NCI-H2196 (cell line): ENCODE results near the gene SCPEP1.
"Not testable (repeated sequence)": the region's sequence is repeated elsewhere in the genome, so short reads cannot be mapped to it uniquely, and the experiment has no call there.

Source experiments
- DNase-seq: peaks from one replicate; lab custom pipeline; 2025; ENCODE audit not compliant: unreplicated experiment; lab: John Stamatoyannopoulos, UW

The SCPEP1 gene

DNA sequence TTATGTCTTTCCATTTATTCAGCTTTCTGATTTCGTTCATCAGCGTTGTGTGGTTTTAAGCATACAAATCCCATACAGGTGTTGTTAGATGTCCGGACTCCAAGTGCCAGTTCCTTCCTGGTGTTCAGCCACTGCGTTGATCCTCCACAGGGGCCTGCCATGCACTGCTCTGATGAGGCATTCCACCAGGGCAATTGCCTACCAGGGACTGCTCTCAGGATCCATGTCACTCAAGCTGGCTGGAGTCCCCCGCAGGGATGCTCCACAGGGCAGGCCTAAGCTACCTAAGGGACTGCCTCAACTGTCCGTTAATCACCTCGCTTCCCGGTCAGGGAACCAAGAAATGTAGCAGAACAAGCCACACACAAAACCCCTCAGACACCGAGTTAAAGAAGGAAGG is 12.7 kb upstream of the SCPEP1 start:
- not testable (repeated sequence) for DNase-seq

DNA sequence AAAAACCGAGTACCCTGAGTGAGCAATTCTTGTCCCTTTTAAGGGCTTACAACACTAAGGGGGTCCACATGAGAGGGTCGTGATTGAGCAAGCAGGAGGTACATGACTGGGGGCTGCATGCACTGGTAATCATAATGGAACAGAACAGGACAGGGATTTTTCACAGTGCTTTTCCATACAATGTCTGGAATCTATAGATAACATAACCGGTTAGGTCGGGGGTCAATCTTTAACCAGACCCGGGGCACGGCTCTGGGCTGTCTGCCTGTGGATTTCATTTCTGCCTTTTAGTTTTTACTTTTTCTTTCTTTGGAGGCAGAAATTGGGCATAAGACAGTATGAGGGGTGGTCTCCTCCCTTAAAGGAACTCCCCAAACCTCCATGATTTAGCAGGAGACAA is 12.2 kb upstream of the SCPEP1 start:
- DNase-seq, result not testable (repeated sequence)

DNA sequence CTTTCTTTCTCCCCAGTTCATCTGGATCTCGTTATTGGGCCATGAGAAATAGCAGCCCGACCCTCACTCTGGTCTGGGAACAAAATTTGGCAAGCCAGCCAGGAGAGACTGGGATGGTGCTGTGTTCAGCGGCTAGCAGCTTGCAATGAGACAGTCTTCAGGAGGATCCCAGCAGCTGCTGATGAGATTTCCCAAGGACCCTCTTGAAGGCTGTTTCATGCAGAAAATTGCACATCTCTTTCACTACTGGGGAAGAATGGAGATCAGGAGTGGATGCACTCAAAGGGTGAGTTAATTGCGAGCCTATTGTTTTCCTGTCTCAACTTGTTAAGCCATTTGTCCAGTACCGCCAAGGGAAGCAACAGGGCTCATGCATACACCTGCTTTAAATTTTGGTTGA is 11.6 kb upstream of the SCPEP1 start:
- DNase-seq, result no peak

DNA sequence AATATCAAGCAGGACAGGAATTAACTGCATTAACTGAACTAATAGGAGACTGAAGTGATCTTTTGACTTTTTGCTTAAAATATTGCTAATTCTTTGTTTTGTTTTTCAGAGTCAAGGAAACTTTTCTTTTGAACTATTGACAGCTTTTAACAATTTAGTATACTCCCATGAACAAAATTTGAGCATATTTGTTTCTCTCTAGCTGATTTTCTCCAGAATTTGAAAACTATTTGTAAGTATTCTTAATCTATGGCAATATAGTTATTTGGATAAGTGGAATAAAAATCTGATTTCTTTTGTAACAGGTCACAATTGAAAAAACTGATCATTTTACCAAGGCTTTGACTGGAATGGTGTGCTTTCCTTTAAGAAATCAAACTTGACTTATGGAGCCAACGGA is 7.0 kb upstream of the SCPEP1 start:
- no peak for DNase-seq

DNA sequence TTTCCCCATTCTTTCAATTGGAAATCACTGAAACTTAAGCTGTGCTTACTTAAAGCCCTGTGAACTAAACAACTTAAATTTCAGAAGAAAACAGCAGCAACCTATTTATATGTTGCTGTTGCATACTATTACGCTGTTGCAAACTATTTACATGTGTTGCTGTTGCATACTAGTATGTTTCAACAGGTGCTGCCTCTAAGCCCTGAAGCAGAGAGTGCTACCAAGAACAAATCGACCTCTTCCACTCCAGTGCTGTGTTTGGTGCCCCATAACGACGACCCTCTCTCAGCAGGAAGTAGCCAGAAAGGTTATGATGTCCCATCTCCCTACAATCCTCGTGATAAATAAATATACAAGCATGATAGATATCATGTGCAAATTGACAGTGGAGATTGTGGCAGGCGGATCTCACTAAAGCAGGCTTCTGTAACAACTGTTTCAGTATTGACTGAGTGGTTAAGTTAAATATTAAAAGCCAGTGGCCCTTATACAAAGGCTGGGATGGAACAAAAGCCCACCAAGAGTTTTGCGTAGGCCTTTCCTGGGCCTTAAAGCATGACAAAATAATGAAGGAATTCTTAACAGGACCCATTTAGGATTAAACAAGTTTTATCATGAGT is 5.7 kb upstream of the SCPEP1 start:
- no peak for DNase-seq

DNA sequence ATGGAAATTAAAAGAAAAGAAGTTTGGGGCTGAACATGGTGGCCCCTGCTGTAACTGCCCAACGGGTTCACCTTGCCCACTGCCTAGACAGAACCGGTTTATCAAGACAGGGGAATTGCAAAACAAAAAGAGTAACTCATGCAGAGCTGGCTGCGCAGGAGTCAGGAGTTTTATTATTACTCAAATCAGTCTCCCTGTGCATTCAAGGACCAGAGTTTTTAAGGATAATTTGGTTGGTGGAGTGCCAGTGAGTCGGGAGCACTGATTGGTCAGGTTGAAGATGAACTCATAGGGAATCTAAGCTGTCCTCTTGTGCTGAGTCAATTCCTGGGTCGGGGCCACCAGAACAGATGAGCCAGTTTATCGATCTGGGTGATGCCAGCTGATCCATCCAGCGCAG is 4.4 kb upstream of the SCPEP1 start:
- no peak for DNase-seq

DNA sequence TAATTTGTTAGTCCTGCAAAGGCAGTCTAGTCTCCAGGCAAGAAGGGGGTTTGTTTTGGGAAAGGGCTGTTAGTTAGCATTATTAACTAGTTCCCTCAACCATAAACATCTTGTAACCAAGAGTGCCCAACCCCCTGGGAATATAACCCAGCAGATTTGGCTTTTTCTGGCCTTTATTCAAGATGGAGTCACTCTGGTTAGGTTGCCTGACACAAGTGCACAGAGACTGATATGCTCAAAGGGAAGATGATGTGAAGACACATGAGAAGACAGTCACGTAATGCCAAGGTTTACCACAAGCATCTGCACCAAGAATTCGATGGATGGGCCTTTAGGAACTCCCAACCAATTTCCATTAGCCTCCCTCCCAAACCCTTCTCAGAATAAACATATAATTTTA is 3.9 kb upstream of the SCPEP1 start:
- DNase-seq, result no peak

DNA sequence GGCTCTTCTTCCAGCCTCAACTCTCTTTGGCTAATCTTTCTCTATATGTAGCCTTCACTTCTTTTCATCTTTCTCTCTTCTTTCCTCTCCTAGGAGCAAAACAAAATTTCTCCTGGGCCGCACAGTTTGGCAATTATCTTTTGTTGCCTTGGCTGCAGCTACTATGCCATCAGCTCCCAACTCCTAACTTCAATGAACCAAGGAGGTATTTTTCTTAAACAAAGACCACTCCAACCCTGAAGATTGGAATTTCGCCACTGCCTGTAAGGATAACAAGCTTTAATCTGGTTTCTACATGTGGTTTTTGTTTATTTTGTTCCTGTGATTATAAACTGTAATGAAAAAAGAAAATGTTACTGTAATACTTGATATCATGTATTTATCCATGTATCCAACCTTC is 2.3 kb upstream of the SCPEP1 start:
- no peak for DNase-seq

DNA sequence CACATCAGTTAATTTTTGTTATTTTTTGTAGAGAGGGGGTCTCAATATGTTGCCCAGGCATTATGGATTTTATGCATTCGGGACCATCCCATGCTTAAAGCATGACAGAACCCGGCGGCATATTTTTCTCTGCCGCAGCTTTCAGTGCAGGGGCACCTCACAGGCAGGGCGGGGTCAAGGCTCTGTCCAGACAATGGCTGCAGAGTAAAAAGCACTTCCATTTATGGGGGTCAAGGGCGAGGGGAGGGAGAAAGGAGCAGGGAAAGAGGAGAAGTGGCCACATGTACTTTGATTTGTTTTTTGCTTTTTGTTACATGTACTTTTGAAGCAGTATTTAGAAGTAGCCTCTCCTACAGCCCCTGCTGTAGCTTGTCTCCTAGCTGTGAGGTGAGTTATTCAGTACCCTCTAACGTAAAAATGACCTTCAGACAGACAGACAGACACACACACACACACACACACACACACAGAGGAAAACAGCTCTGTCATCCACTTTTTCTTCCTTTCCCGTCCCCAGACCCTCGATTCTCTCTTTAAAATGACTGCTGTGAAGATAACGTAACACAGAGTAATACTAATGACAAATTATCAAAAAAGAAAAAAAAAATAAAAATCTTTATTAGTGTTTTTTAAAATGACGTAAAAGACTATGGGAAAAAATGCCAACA is 856 bp upstream of the SCPEP1 start:
- DNase-seq, result no peak

DNA sequence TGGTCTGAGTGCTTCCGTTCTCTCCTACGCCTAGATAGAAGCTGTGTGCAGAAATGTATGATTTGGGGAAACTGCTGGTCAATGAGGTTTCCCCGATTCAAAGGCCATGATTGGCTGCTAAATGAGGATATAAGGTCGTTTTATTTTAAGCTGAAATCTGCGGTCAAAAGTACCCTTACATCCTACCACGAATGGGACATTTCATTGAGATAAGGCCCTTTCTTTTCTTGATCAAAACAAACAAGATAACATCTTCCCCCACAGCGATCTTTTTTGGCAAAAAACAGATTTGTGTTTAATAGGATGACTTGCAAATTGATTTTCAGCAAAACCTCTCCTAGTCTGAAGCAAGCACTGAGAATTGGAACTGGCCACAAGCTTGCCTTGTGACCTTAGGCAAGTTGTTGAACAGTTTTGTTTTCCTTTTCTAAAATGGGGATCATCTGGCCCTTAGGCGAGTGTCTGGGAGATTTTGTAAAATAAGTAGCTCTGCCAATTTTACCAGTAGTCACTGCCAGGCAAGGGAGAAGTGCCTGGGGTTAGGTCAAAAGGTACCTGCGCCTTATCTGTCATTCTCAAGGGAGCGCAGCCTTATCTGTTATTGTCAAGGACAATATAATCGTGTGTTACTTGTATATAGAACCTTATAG is 635 bp downstream of the SCPEP1 start:
- DNase-seq, result no peak

DNA sequence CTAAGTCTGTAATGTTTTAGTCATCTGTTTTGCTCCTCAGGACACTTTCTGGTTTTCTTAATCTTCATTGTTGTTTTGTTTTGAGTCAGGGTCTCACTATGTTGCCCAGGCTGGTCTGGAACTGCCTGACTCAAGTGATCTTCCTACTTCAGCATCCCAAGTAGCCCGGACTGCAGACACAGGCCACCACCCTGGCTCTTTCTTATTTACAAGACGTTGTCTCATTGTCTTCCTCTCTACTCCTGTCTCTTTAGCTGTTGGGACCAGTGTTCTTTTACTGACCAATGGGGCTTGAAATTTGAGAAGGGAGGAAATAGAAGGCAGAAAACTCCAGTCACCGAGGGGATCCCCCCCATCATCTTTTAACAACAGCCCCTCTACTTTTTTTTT is 1.2 kb downstream of the SCPEP1 start:
- DNase-seq, result no peak

DNA sequence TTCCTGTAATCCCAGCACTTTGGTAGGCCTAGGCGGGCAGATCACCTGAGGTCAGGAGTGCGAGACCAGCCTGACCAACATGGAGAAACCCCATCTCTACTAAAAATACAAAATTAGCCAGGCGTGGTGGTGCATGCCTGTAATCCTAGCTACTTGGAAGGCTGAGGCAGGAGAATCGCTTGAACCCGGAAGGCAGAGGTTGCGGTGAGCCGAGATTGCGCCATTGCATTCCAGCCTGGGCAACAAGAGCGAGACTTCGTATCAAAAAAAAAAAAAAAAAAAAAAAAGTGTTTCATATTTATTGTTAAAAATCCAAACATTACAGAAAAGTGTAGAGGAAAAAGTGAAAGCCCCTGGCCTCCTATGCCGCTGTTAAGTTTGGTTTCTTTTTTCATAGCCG is 2.6 kb downstream of the SCPEP1 start:
- DNase-seq, result not testable (repeated sequence)

DNA sequence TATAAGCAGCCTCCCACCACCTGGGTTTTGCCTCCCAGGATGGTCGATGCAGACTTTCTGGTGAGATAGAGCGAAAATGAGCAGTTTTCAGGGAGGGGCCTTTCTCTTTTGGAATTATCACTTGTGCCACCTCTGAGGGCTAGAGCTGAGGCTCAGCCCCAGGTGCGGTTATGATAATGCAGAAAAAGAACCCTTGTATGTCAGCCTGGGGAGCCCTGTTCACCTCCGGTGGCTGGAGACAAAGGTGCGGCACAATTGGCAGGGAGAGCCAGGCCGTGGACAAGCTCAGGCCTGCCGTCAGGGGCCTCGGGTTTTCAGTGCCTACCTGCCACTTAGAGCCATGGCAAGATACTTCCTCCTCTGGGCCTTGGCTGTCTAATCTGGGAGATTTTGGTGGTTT is 4.4 kb downstream of the SCPEP1 start:
- peak; percentile 45 for DNase-seq

DNA sequence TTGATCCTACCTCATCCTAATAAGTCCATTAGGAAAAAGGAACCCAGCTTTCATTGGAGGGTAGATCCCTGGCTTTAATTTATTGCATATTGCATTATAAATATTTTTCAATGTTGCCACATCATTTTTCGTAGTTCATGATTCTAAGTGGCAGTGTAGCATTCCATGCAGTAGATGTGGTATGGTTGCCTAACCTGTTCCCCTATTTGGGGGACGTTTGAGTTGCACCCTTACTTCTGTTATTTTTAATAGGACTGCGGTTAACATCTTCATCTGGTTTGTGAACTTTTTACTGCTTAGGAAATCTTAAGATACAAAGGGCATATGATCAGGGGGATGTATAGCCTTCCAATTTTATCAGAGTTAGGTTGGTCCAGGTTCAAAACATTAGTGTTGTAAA is 5.4 kb downstream of the SCPEP1 start:
- no peak for DNase-seq

DNA sequence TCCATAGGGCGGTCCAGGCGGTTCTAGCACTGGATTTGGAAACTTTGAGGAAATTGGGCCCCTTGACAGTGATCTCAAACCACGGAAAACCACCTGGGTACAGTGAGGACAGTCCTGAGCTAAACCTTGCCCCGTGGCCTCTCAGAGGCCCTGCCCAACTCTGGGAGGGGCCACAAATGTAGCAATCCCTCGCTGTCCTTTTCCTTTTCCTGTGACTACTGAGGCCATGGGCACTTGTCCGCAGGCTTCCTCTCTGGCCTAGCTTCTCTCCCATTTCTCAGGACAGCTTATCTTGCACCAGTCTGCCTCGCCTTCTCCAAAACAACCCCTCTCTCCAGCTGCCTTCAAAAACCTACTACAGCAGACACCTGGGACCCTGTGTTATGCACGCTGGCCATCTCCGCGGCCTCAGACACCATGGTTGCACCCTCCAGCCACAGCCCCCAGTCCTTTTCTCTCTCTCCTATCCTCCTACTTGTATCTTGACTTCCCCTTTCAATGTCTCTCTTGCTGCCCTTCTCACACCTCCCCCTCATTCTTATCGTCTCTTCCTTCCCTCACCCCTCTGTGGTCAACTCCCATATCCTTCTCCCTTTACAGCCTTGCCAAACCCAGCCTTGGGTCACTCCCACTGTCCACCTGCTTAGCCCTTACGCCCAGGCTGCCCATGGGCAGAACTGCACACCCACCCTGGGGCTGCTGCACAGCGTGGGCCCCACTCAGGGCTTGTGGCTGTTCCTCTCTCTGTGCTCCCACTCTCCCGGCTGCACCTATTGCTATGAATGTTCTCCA is 7.6 kb downstream of the SCPEP1 start:
- DNase-seq, result no peak

DNA sequence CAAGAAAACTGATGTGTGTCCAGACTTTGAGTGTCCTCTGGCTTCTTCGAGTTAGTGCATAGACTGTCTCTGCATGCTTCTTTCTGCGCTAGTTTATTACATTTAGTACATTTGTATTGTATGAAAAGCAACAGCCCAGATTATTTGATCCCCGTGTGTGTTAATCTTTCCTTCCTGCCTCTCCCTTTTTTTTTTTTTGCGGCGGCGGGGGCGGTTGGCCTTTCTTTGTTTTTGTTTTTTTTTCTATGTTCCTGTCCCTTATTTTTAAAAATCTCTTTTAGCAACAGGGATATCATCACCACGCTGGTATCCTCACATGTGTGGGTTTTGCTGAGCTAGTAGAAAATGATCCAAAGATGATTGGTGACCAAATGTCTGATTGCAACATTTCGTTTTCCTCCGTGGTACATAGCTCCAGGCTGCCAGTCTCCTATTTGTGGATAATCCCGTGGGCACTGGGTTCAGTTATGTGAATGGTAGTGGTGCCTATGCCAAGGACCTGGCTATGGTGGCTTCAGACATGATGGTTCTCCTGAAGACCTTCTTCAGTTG is 9.4 kb downstream of the SCPEP1 start:
- no peak for DNase-seq

DNA sequence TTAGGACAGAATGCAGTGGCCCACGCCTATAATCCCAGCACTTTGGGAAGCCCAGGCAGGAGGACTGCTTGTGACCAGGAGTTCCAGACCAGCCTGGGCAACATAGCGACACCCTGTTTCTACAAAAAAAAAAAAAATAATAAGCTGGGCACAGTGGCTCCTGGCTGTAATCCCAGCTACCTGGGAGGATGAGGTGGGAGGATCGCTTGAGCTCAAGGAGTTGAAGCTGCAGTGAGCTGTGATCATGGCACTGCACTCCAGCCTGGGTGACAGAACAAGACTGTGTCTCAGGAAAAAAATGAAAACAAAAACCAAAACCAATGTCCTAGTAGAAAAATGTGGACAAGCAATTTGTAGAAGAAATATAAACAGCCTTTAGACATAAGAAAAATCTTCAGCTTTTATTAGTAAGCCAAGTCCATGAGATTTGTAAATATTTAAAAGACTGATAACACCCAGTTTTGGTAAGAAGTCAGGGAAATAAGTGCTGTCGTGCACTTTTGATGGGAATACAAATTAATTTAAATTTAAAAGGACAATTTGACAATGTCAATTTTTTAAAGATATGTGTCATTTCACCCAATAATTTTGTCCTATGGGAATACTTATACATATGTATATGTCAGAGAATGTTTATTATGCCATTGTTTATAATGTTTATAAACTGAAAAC is 11.1 kb downstream of the SCPEP1 start:
- DNase-seq, result no peak

DNA sequence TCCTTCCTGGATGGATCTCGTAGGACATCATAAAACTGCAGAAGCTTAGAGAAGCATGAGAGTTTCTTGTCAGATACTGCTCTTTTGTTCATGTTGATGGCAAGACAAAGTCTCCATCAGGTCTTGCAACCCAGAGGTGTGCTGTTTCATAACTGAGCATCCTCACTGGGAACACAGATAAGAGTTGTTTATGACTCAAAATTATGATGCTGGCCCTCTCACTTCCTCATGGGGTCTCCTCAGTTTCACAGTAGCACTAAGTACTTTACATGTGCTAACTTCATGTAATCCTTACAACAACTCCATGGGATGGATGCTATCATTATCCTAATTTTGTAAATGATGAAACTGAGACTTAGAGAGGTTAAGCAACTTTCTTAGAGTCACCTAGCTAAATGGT is 14.4 kb downstream of the SCPEP1 start:
- no peak for DNase-seq

DNA sequence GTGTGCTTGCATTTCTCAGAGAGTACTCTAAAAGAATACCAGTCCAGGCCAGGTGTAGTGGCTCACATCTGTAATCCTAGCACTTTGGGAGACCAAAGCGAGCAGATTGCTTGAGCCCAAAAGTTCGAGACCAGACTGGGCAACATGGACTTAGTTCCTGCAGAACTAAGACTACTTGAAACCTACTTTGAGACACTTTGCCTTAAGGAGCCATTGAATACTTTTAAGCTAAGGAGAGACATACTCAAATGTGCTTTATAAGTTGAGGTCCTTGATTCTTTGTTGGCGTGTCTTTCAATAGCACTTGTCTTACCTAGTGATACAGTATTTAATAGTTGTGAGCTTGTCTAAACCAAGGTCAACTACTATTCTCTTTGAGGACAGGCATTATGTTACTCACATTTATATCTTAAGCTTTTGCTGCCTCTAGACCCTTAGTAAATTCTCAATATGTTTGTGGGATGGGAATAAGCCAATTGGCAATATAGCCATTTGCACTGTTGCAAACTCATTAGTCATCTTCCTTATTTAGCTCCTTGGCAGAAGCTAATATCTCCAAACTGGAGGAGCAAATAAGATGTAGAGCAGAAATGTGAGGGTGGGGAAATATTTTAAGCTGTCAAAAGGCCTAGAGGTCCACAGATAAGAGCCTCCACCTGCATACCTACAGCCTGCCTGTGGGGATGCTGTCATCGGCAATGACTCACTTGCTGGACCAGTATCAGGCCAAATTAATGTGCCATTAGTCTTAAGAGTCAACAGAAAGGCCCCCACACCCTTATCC is 16.3 kb downstream of the SCPEP1 start:
- DNase-seq, result no peak

DNA sequence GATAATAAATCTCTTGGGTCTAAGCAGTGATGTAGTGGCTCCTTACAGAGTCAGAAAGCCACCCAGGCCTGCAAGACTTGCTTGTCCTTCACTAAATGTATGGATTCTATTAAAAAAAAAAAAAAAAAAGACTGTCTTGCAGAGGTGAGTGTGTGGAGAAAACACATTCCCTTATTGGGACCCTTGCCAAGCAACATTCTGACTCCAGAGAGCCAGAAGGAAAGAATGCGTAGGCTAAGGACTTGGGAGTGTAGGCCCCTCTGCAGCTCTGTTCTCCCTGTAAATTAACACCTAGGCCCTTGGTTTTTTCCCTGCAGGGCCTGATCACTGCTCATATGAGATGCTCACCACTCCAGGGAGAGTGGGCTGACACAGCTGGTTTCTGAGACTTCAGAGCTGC is 17.8 kb downstream of the SCPEP1 start:
- DNase-seq, result no peak
